ENCODE data around the gene FADS1. TPM values are rescaled to one million over a fixed set of nuclear protein-coding genes. Genes with fewer than 3 reads are reported as not detected.

FADS1 gene
- total RNA-seq, 1 donor, result 12.1 TPM

GRCh38 chr11:61771985-61772455, 44.8 kb downstream of the FADS1 start:
- H3K4me1 ChIP-seq (ENCODE audit: insufficient read depth, low read length), result peaks cover 12% of the 10 kb centered on the region
- no peak overlapping the region for H3K4me3 ChIP-seq (ENCODE audit: low read length)
- no peaks in the 10 kb centered on the region for H3K27me3 ChIP-seq (ENCODE audit: insufficient read depth, low read length)
- H3K9me3 ChIP-seq (ENCODE audit: low read depth, low read length), result no peaks in the 10 kb centered on the region

GRCh38 chr11:61771195-61771894, 45.5 kb downstream of the FADS1 start:
- Histone ChIP-seq H3K4me3 (ENCODE audit: low read length) (no peak overlapping the region), H3K4me1 (ENCODE audit: insufficient read depth, low read length) (peaks cover 7% of the 10 kb centered on the region), H3K9me3 (ENCODE audit: low read depth, low read length) (no peaks in the 10 kb centered on the region)

GRCh38 chr11:61769946-61770683, 46.7 kb downstream of the FADS1 start:
- no peaks in the 10 kb centered on the region for H3K27me3 ChIP-seq (ENCODE audit: insufficient read depth, low read length)
- H3K9me3 ChIP-seq (ENCODE audit: low read depth, low read length), result no peaks in the 10 kb centered on the region
- no peak overlapping the region for H3K4me3 ChIP-seq (ENCODE audit: low read length)
- H3K4me1 ChIP-seq (ENCODE audit: insufficient read depth, low read length), result peaks cover 7% of the 10 kb centered on the region

More at GRCh38 chr11:61771195-61771894, 45.5 kb downstream of the FADS1 start:
- no peaks in the 10 kb centered on the region for H3K27me3 ChIP-seq (ENCODE audit: insufficient read depth, low read length)

GRCh38 chr11:61769169-61769920, 47.5 kb downstream of the FADS1 start:
- Histone ChIP-seq H3K4me1 (ENCODE audit: insufficient read depth, low read length) (peaks cover 7% of the 10 kb centered on the region), H3K9me3 (ENCODE audit: low read depth, low read length) (no peaks in the 10 kb centered on the region), H3K27me3 (ENCODE audit: insufficient read depth, low read length) (no peaks in the 10 kb centered on the region), H3K4me3 (ENCODE audit: low read length) (no peak overlapping the region)

GRCh38 chr11:61768376-61769076, 48.3 kb downstream of the FADS1 start:
- Histone ChIP-seq H3K4me3 (ENCODE audit: low read length) (no peak overlapping the region), H3K9me3 (ENCODE audit: low read depth, low read length) (no peaks in the 10 kb centered on the region), H3K4me1 (ENCODE audit: insufficient read depth, low read length) (peaks cover 7% of the 10 kb centered on the region), H3K27me3 (ENCODE audit: insufficient read depth, low read length) (no peaks in the 10 kb centered on the region)

- H3K4me3 ChIP-seq (ENCODE audit: low read length), result no peak overlapping the region
- H3K9me3 ChIP-seq (ENCODE audit: low read depth, low read length), result no peaks in the 10 kb centered on the region
- H3K27me3 ChIP-seq (ENCODE audit: insufficient read depth, low read length), result no peaks in the 10 kb centered on the region
- H3K4me1 ChIP-seq (ENCODE audit: insufficient read depth, low read length), result no peaks in the 10 kb centered on the region
Observed at GRCh38 chr11:61766353-61766841, 50.4 kb downstream of the FADS1 start.

- Histone ChIP-seq H3K4me3 (ENCODE audit: low read length) (no peak overlapping the region), H3K27me3 (ENCODE audit: insufficient read depth, low read length) (no peaks in the 10 kb centered on the region), H3K9me3 (ENCODE audit: low read depth, low read length) (no peaks in the 10 kb centered on the region), H3K4me1 (ENCODE audit: insufficient read depth, low read length) (no peaks in the 10 kb centered on the region)
Observed at GRCh38 chr11:61765550-61766253, 51.1 kb downstream of the FADS1 start.

GRCh38 chr11:61764606-61765260, 52.1 kb downstream of the FADS1 start:
- Histone ChIP-seq H3K27me3 (ENCODE audit: insufficient read depth, low read length) (no peaks in the 10 kb centered on the region), H3K4me1 (ENCODE audit: insufficient read depth, low read length) (no peaks in the 10 kb centered on the region), H3K9me3 (ENCODE audit: low read depth, low read length) (no peaks in the 10 kb centered on the region), H3K4me3 (ENCODE audit: low read length) (no peak overlapping the region)

GRCh38 chr11:61763930-61764605, 52.7 kb downstream of the FADS1 start:
- Histone ChIP-seq H3K27me3 (ENCODE audit: insufficient read depth, low read length) (no peaks in the 10 kb centered on the region), H3K4me1 (ENCODE audit: insufficient read depth, low read length) (no peaks in the 10 kb centered on the region), H3K4me3 (ENCODE audit: low read length) (no peak overlapping the region), H3K9me3 (ENCODE audit: low read depth, low read length) (no peaks in the 10 kb centered on the region)

GRCh38 chr11:61762798-61763197, 54.0 kb downstream of the FADS1 start:
- Histone ChIP-seq H3K4me3 (ENCODE audit: low read length) (no peak overlapping the region), H3K9me3 (ENCODE audit: low read depth, low read length) (no peaks in the 10 kb centered on the region), H3K4me1 (ENCODE audit: insufficient read depth, low read length) (no peaks in the 10 kb centered on the region), H3K27me3 (ENCODE audit: insufficient read depth, low read length) (no peaks in the 10 kb centered on the region)

- H3K9me3 ChIP-seq (ENCODE audit: low read depth, low read length), result no peaks in the 10 kb centered on the region
- H3K4me1 ChIP-seq (ENCODE audit: insufficient read depth, low read length), result no peaks in the 10 kb centered on the region
- H3K4me3 ChIP-seq (ENCODE audit: low read length), result no peak overlapping the region
- H3K27me3 ChIP-seq (ENCODE audit: insufficient read depth, low read length), result no peaks in the 10 kb centered on the region
Observed at GRCh38 chr11:61762223-61762615, 54.6 kb downstream of the FADS1 start.

- no peaks in the 10 kb centered on the region for H3K4me1 ChIP-seq (ENCODE audit: insufficient read depth, low read length)
- no peaks in the 10 kb centered on the region for H3K9me3 ChIP-seq (ENCODE audit: low read depth, low read length)
- H3K27me3 ChIP-seq (ENCODE audit: insufficient read depth, low read length), result no peaks in the 10 kb centered on the region
- H3K4me3 ChIP-seq (ENCODE audit: low read length), result no peak overlapping the region
Observed at GRCh38 chr11:61761440-61762222, 55.2 kb downstream of the FADS1 start.

GRCh38 chr11:61760946-61761345, 55.9 kb downstream of the FADS1 start:
- Histone ChIP-seq H3K4me1 (ENCODE audit: insufficient read depth, low read length) (no peaks in the 10 kb centered on the region), H3K9me3 (ENCODE audit: low read depth, low read length) (no peaks in the 10 kb centered on the region), H3K27me3 (ENCODE audit: insufficient read depth, low read length) (no peaks in the 10 kb centered on the region), H3K4me3 (ENCODE audit: low read length) (no peak overlapping the region)
